ENCODE measurements around the gene PTGES2.

The PTGES2 gene

DNA sequence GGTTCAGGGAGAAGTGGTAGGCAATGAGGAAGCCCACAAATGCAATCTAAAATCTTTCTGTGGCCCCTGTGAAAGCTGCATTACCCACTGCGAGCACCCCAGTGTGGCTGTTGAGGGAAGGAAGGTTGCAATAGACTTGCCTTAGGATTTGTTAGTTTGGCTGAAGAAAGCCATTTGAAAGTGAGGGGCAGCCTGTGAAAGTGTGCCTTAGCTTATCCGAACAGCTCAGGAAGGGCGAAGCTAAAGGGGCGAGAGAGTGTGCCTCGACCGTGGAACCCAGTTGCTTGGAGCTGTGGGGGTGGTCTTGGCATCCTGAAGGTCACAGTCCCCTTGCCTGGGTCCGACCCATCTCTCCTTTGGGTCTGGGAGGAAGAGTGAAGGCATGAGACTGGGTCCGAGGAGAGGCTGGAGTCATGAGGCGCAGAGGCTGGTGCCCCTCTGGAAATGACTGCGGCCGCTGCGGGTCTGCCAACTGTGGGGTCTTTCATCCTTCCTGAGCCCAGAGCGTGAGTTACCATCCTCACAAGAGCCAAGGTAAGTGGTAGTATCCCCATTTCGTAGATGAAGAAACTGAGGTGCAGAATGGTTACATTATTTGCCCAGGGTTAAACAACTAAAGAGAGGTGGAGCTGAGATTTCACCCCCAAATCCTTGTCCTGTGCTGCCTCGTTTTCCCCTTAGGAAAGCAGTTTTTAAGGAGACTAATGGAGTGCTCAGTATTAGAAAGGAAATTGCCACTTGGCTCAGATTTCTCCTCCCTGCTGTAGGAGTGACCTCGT is 35.1 kb downstream of the PTGES2 start:
- no peak for DNase-seq
- Histone ChIP-seq H3K27me3 (no peaks in the 10 kb centered on the region), H3K36me3 (peaks cover 4% of the 10 kb centered on the region), H3K4me3 (ENCODE audit: low read depth, low read length) (no peak overlapping the region), H3K9me3 (no peaks in the 10 kb centered on the region), H3K4me1 (peaks cover 48% of the 10 kb centered on the region)
- TF ChIP-seq, protein P1, sequence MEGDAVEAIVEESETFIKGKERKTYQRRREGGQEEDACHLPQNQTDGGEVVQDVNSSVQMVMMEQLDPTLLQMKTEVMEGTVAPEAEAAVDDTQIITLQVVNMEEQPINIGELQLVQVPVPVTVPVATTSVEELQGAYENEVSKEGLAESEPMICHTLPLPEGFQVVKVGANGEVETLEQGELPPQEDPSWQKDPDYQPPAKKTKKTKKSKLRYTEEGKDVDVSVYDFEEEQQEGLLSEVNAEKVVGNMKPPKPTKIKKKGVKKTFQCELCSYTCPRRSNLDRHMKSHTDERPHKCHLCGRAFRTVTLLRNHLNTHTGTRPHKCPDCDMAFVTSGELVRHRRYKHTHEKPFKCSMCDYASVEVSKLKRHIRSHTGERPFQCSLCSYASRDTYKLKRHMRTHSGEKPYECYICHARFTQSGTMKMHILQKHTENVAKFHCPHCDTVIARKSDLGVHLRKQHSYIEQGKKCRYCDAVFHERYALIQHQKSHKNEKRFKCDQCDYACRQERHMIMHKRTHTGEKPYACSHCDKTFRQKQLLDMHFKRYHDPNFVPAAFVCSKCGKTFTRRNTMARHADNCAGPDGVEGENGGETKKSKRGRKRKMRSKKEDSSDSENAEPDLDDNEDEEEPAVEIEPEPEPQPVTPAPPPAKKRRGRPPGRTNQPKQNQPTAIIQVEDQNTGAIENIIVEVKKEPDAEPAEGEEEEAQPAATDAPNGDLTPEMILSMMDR (IDR thresholded peaks at IDR 0.05; ENCODE audit: low read depth, low read length), result no peak

GRCh38 chr9:128091571-128091970 is 36.0 kb downstream of the PTGES2 start:
- peak overlapping the region; percentile 42 for H3K4me3 ChIP-seq (ENCODE audit: low read depth, low read length)
- TF ChIP-seq, protein P1 (IDR thresholded peaks at IDR 0.05; ENCODE audit: low read depth, low read length), result no peak
- H3K4me1 ChIP-seq, result peaks cover 42% of the 10 kb centered on the region
- H3K9me3 ChIP-seq, result no peaks in the 10 kb centered on the region
- no peak for DNase-seq
- peaks cover 8% of the 10 kb centered on the region for H3K36me3 ChIP-seq
- H3K27me3 ChIP-seq, result no peaks in the 10 kb centered on the region

- no peaks in the 10 kb centered on the region for H3K27me3 ChIP-seq
- peak; percentile 91 for DNase-seq
- H3K4me1 ChIP-seq, result peaks cover 41% of the 10 kb centered on the region
- TF ChIP-seq, protein P1 (IDR thresholded peaks at IDR 0.05; ENCODE audit: low read depth, low read length), result no peak
- H3K4me3 ChIP-seq (ENCODE audit: low read depth, low read length), result peak overlapping the region; percentile 42
- no peaks in the 10 kb centered on the region for H3K9me3 ChIP-seq
- peaks cover 10% of the 10 kb centered on the region for H3K36me3 ChIP-seq
These were observed 36.4 kb downstream of the PTGES2 start for GRCh38 chr9:128091144-128091543.

GRCh38 chr9:128089299-128089698 is 38.2 kb downstream of the PTGES2 start:
- no peak for DNase-seq
- H3K36me3 ChIP-seq, result peaks cover 12% of the 10 kb centered on the region
- H3K4me1 ChIP-seq, result peaks cover 30% of the 10 kb centered on the region
- H3K9me3 ChIP-seq, result no peaks in the 10 kb centered on the region
- H3K4me3 ChIP-seq (ENCODE audit: low read depth, low read length), result no peak overlapping the region
- TF ChIP-seq, protein P1 (IDR thresholded peaks at IDR 0.05; ENCODE audit: low read depth, low read length), result no peak
- no peaks in the 10 kb centered on the region for H3K27me3 ChIP-seq

GRCh38 chr9:128088253-128088945 is 39.1 kb downstream of the PTGES2 start:
- no peak for DNase-seq

More at GRCh38 chr9:128088253-128088945, 39.1 kb downstream of the PTGES2 start:
- Histone ChIP-seq H3K36me3 (peaks cover 12% of the 10 kb centered on the region), H3K4me3 (ENCODE audit: low read depth, low read length) (no peak overlapping the region), H3K9me3 (no peaks in the 10 kb centered on the region), H3K4me1 (peaks cover 27% of the 10 kb centered on the region), H3K27me3 (no peaks in the 10 kb centered on the region)
- TF ChIP-seq, protein P1 (IDR thresholded peaks at IDR 0.05; ENCODE audit: low read depth, low read length), result no peak

Data from BE2C (cell line).